ENCODE results near the gene CDC123. TPM values are rescaled to one million over a fixed set of nuclear protein-coding genes. Genes with fewer than 3 reads are reported as not detected.
"Not testable (repeated sequence)": the region's sequence is repeated elsewhere in the genome, so short reads cannot be mapped to it uniquely, and the experiment has no call there.

The CDC123 gene
- polyA plus RNA-seq, 12 donors, result 40.8 to 108 (median 89.7) TPM; not detected in 1

DNA sequence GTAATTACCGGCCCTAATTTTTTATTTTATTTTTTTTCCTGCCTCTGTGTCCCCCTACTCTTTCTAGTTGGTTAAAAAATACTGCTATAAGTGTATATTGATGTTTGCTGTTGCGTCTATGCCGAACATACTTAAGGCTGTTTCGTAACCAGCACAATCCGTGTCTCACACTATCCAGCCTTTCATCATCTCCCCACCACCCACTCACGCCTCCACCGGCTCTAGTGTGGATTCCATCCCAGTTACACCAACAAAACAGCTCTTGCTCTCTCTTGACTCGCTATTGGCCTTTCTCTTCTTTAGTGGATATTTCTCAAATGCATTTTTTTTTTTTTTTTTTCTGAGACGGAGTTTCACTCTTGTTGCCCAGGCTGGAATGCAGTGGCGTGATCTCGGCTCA is 83.3 kb downstream of the CDC123 start:
- DNase-seq, result no peak

DNA sequence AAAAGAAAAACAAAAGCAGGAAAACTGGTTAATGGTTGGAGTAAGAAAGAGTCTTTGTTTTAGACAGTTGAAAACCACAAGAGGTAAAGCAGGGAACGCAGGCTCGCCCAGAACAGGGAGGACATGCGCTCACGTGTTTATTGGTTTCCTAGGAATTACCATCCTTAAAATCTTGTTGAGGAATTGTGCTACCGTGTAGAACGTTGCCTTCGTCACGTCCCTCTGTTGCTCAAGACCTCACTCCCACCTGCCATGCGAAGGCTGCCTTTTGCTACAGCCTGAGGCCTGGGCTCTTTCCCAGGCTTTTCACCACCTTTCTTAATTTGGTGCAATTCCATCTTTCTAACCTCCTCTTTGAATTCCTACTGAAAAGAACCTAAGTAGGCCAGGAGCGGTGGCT is 91.8 kb downstream of the CDC123 start:
- no peak for DNase-seq

DNA sequence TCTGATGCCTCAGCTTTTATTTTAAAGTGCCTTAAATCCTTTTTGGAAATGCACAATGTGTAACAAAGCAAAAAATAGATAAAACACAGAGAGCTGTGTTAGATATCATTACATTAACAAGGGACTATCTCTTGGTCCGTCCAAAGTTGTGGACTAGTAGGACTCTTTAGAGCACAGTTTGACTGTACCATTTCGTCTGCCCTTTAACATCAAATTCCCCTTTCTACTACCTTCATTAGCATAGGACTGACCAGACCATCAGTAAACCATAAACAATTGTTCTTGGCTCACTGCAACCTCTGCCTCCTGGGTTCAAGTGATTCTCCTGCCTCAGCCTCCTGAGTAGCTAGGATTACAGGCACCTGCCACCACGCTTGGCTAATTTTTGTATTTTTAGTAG is 101.8 kb downstream of the CDC123 start:
- not testable (repeated sequence) for DNase-seq

DNA sequence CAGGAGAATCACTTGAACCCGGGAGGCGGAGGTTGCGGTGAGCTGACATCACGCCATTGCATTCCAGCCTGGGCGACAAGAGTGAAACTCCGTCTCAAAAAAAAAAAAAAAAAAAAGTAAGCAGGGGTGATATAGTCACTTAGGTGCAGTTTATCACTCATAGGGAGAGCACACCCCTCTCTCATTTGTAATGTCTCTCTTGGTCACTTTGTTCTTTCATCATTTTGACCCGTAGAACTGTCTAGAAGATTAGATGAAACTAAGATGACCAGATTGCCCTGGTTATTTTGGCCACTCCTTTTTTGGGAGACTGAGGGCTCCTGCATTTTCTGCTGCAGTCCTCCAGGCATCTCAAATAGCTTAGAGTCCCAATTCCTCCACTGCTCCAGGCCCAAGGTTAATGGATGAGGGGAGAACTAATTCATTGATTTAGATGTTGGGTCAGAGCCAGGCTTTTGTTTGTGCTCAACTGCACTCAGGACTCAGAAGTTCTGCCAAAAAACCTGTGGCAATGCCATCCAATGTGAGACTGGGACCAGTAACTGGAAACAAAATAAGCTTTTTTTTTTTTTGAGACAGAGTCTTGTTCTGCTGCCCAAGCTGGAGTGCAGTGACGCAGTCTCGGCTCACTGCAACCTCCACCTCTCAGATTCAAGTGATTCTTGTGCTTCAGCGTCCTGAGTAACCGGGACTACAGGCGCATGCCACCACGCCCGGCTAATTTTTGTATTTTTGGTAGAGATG is 103.4 kb downstream of the CDC123 start:
- no peak for DNase-seq

Other genes with a start within 250 kb of the CDC123 start
- gene UPF2, start 153.4 kb upstream of the CDC123 start, polyA plus RNA-seq (ENCODE audit: insufficient read length in 12 of 12), result 10 to 100 TPM; 20.4 to 80.5 (median 24.0) TPM
- 10 to 100 TPM in 8 of 12 donors, 1 to 10 TPM in 3, not detected in 1; 8.1 to 15.7 (median 11.1) TPM for gene DHTKD1, start 127.2 kb upstream of the CDC123 start, polyA plus RNA-seq (ENCODE audit: insufficient read length in 12 of 12)
- 10 to 100 TPM in 8 of 12 donors, 1 to 10 TPM in 3, not detected in 1; 8.9 to 24.3 (median 12.9) TPM for gene SEC61A2, start 66.5 kb upstream of the CDC123 start, polyA plus RNA-seq (ENCODE audit: insufficient read length in 12 of 12)
- gene NUDT5, start 297 bp upstream of the CDC123 start, polyA plus RNA-seq (ENCODE audit: insufficient read length in 12 of 12), result 10 to 100 TPM in 11 of 12 donors, not detected in 1; 15.7 to 45.8 (median 26.9) TPM
- 10 to 100 TPM in 2 of 12 donors, 1 to 10 TPM in 9, not detected in 1; 1.6 to 16.1 (median 3.5) TPM for gene CAMK1D, start 153.4 kb downstream of the CDC123 start, polyA plus RNA-seq (ENCODE audit: insufficient read length in 12 of 12)